ENCODE data around the gene LZIC. TPM values are rescaled to one million over a fixed set of nuclear protein-coding genes. Genes with fewer than 3 reads are reported as not detected.
"Not testable (repeated sequence)": the region's sequence is repeated elsewhere in the genome, so short reads cannot be mapped to it uniquely, and the experiment has no call there.

LZIC gene
- total RNA-seq, 1 experiment from 2014 or later, result 32.5 TPM

- no peak overlapping the region for H3K9ac ChIP-seq (ENCODE audit: low read length)
- POLR2A ChIA-PET (ENCODE audit: unreplicated experiment), result no interaction called here
- CTCF ChIA-PET, result interaction anchor here (0.7 kb wide), 1 partner anchor 63 kb away, joined by 3 read pairs; no protein-coding TSS in a partner anchor
- H3K4me2 ChIP-seq (ENCODE audit: low read length), result no peak overlapping the region
- TF ChIP-seq EZH2 (IDR thresholded peaks at IDR 0.05; ENCODE audit: low read length, unreplicated experiment) (no peak), EZH2phosphoT487 (IDR thresholded peaks at IDR 0.05; ENCODE audit: borderline replicate concordance, low read length) (no peak), CTCF (conservative IDR thresholded peaks at IDR 0.05; ENCODE audit: low read depth, low read length) (no peak)
- H3K4me1 ChIP-seq (ENCODE audit: insufficient read depth, low read length), result no peaks in the 10 kb centered on the region
- no peaks in the 10 kb centered on the region for H3K9me2 ChIP-seq (replicated peaks; ENCODE audit: low read length)
- H3K4me3 ChIP-seq (ENCODE audit: low read length), result no peak overlapping the region
- H3K79me2 ChIP-seq (ENCODE audit: low read length), result no peaks in the 10 kb centered on the region
- H2AFZ ChIP-seq (ENCODE audit: low read length), result no peak overlapping the region
- no peak overlapping the region for H3K27ac ChIP-seq (ENCODE audit: low read length)
- no peaks in the 10 kb centered on the region for H3F3A ChIP-seq (ENCODE audit: low read length, unreplicated experiment)
- H3K9me3 ChIP-seq (ENCODE audit: low read length), result no peaks in the 10 kb centered on the region
- ATAC-seq (no peak), DNase-seq (no peak)
- H3K36me3 ChIP-seq (ENCODE audit: low read depth, low read length), result no peaks in the 10 kb centered on the region
- intact Hi-C loops (cut with micrococcal nuclease), result no loop called here
- no peaks in the 10 kb centered on the region for H3K27me3 ChIP-seq (ENCODE audit: low read length)
- no peaks in the 10 kb centered on the region for H4K20me1 ChIP-seq (ENCODE audit: low read length)
- no TSS peak for BruUV-seq (replicated peaks)
Measured at GRCh38 chr1:9920606-9921005, 22.6 kb downstream of the LZIC start.

GRCh38 chr1:9917901-9918300, 25.3 kb downstream of the LZIC start:
- POLR2A ChIA-PET (ENCODE audit: unreplicated experiment), result no interaction called here
- H3K4me2 ChIP-seq (ENCODE audit: low read length), result no peak overlapping the region
- no peaks in the 10 kb centered on the region for H3K9me2 ChIP-seq (replicated peaks; ENCODE audit: low read length)
- DNase-seq (no peak), ATAC-seq (no peak)
- no peak overlapping the region for H2AFZ ChIP-seq (ENCODE audit: low read length)
- H3K27ac ChIP-seq (ENCODE audit: low read length), result no peak overlapping the region
- H3K4me3 ChIP-seq (ENCODE audit: low read length), result no peak overlapping the region
- TF ChIP-seq EZH2phosphoT487 (IDR thresholded peaks at IDR 0.05; ENCODE audit: borderline replicate concordance, low read length) (no peak), EZH2 (IDR thresholded peaks at IDR 0.05; ENCODE audit: low read length, unreplicated experiment) (no peak), CTCF (conservative IDR thresholded peaks at IDR 0.05; ENCODE audit: low read depth, low read length) (no peak)
- no peaks in the 10 kb centered on the region for H3K9me3 ChIP-seq (ENCODE audit: low read length)
- H4K20me1 ChIP-seq (ENCODE audit: low read length), result no peaks in the 10 kb centered on the region
- H3K9ac ChIP-seq (ENCODE audit: low read length), result no peak overlapping the region
- H3K79me2 ChIP-seq (ENCODE audit: low read length), result no peaks in the 10 kb centered on the region
- no peaks in the 10 kb centered on the region for H3K36me3 ChIP-seq (ENCODE audit: low read depth, low read length)
- intact Hi-C loops (cut with micrococcal nuclease), result no loop called here
- H3K4me1 ChIP-seq (ENCODE audit: insufficient read depth, low read length), result no peaks in the 10 kb centered on the region
- no peaks in the 10 kb centered on the region for H3K27me3 ChIP-seq (ENCODE audit: low read length)
- no TSS peak for BruUV-seq (replicated peaks)
- no peaks in the 10 kb centered on the region for H3F3A ChIP-seq (ENCODE audit: low read length, unreplicated experiment)
- CTCF ChIA-PET, result no interaction called here

- H4K20me1 ChIP-seq (ENCODE audit: low read length); ATAC-seq; H3K4me3 ChIP-seq (ENCODE audit: low read length); H3F3A ChIP-seq (ENCODE audit: low read length, unreplicated experiment); H3K9ac ChIP-seq (ENCODE audit: low read length); H3K27ac ChIP-seq (ENCODE audit: low read length); H3K36me3 ChIP-seq (ENCODE audit: low read depth, low read length); H3K9me3 ChIP-seq (ENCODE audit: low read length); intact Hi-C loops (cut with micrococcal nuclease); H3K79me2 ChIP-seq (ENCODE audit: low read length); H3K27me3 ChIP-seq (ENCODE audit: low read length); DNase-seq; H2AFZ ChIP-seq (ENCODE audit: low read length); BruUV-seq (replicated peaks); H3K9me2 ChIP-seq (replicated peaks; ENCODE audit: low read length); H3K4me2 ChIP-seq (ENCODE audit: low read length); CTCF ChIA-PET; POLR2A ChIA-PET (ENCODE audit: unreplicated experiment); H3K4me1 ChIP-seq (ENCODE audit: insufficient read depth, low read length): not testable (repeated sequence)
Measured at GRCh38 chr1:9917495-9917894, 25.7 kb downstream of the LZIC start.
